Common myeloid progenitor, CD34-positive (primary cell): Measurements from ENCODE around the gene CHSY3. TPM values are rescaled to one million over a fixed set of nuclear protein-coding genes. Genes with fewer than 3 reads are reported as not detected.

ENCODE experiments used
- CTCF ChIA-PET: fragments of 350-600 bp; sonication (Branson Sonifier 250); formaldehyde crosslinking; loops from one replicate; lab custom pipeline; 2021; ENCODE audit warnings: antibody characterized with exemption; lab: Charles Lee
- POLR2A ChIA-PET: fragments of 350-600 bp; sonication (Branson Sonifier 250); formaldehyde crosslinking; loops from one replicate; lab custom pipeline; 2021; ENCODE audit warnings: antibody characterized with exemption; lab: Charles Lee
- DNase-seq, 3 donors: peaks; one replicate each; pipeline versions ENCODE4 v3.0.0 to v3.0.0-alpha.2; 2013
- H3K27ac ChIP-seq, 2 experiments: 1 replicate in 1 of 2; 2 replicates in 1 of 2; pipeline ENCODE4 v1.7.0; 2013; ENCODE audit warnings: inconsistent platforms in 2 of 2, low read length in 2 of 2, mild to moderate bottlenecking in 2 of 2, low read depth in 1 of 2, moderate library complexity in 1 of 2; ENCODE audit not compliant: severe bottlenecking in 2 of 2, insufficient read depth in 1 of 2, poor library complexity in 1 of 2
- H3K27me3 ChIP-seq, 5 experiments: replicated peaks in 2 of 5; 1 replicate in 3 of 5; 2 replicates in 2 of 5; pipeline versions ENCODE4 v1.6.1 to v1.7.0; 2013; ENCODE audit warnings: low read length in 4 of 5, mild to moderate bottlenecking in 2 of 5, moderate library complexity in 2 of 5, inconsistent platforms in 1 of 5; ENCODE audit not compliant: insufficient read depth in 5 of 5, control insufficient read depth in 4 of 5
- H3K36me3 ChIP-seq, 4 experiments: 1 replicate in 2 of 4; 2 replicates in 2 of 4; pipeline versions ENCODE4 v1.6.1 to v1.7.0; 2013; ENCODE audit warnings: low read length in 3 of 4, control low read depth in 1 of 4, mild to moderate bottlenecking in 1 of 4; ENCODE audit not compliant: control insufficient read depth in 4 of 4, insufficient read depth in 4 of 4
- H3K4me1 ChIP-seq, 4 experiments: 1 replicate in 3 of 4; 2 replicates in 1 of 4; pipeline versions ENCODE4 v1.6.1 to v1.7.1; 2013; ENCODE audit warnings: low read length in 3 of 4, mild to moderate bottlenecking in 3 of 4, control low read depth in 1 of 4, inconsistent platforms in 1 of 4, moderate library complexity in 1 of 4; ENCODE audit not compliant: control insufficient read depth in 4 of 4, insufficient read depth in 4 of 4; ENCODE audit errors: control extremely low read depth in 1 of 4
- H3K4me3 ChIP-seq, 7 experiments: 1 replicate in 4 of 7; 2 replicates in 3 of 7; pipeline versions ENCODE4 v1.5.1 to v1.7.0; 2013; ENCODE audit warnings: mild to moderate bottlenecking in 7 of 7, low read length in 6 of 7, moderate library complexity in 6 of 7, inconsistent platforms in 2 of 7, low read depth in 2 of 7, control low read depth in 1 of 7; ENCODE audit not compliant: insufficient read depth in 4 of 7, control insufficient read depth in 1 of 7; ENCODE audit errors: extremely low read depth in 1 of 7
- H3K9me3 ChIP-seq, 5 experiments: 1 replicate in 4 of 5; 2 replicates in 1 of 5; pipeline versions ENCODE4 v1.6.1 to v1.7.1; 2013; ENCODE audit warnings: low read length in 4 of 5, mild to moderate bottlenecking in 2 of 5, inconsistent platforms in 1 of 5, low read depth in 1 of 5, moderate library complexity in 1 of 5; ENCODE audit not compliant: control insufficient read depth in 4 of 5, insufficient read depth in 2 of 5; ENCODE audit errors: control extremely low read depth in 1 of 5
- WGBS: methylation state at CpG from one replicate; pipeline ENCODE4 v1.1.5; 2013; ENCODE audit not compliant: insufficient coverage; 5-methylcytosine and 5-hydroxymethylcytosine counted together
- polyA plus RNA-seq: library from polyadenylated mRNA; unstranded; fragments of 120-200 nt; gene quantifications from one replicate; pipeline ENCODE4 v1.2.1, GENCODE V29; 2013

The CHSY3 gene
- 0.01 TPM for polyA plus RNA-seq

GRCh38 chr5:129904102-129904666, at the start of gene CHSY3:
Gene CHSY3 (plus strand): TSS chr5:129904465.
- under 1% methylated on average over 27 of the region's 62 CpGs for WGBS
- no peak within 1 kb of the TSS for H3K27ac ChIP-seq
- CTCF ChIA-PET, result no interaction called here
- no peaks in the 10 kb centered on the region for H3K9me3 ChIP-seq
- H3K27me3 ChIP-seq, result peaks cover 11 to 49% (median 28%) of the 10 kb centered on the region in 5 experiments
- DNase-seq, result peak; percentile 57 to 76 (median 74)
- POLR2A ChIA-PET, result no interaction called here
- peaks cover 0 to 29% (median 25%) of the 10 kb centered on the region in 4 experiments for H3K4me1 ChIP-seq
- H3K36me3 ChIP-seq, result no peaks in the 10 kb centered on the region
- peak within 1 kb of the TSS; percentile 18 to 77 (median 66) for H3K4me3 ChIP-seq

DNA sequence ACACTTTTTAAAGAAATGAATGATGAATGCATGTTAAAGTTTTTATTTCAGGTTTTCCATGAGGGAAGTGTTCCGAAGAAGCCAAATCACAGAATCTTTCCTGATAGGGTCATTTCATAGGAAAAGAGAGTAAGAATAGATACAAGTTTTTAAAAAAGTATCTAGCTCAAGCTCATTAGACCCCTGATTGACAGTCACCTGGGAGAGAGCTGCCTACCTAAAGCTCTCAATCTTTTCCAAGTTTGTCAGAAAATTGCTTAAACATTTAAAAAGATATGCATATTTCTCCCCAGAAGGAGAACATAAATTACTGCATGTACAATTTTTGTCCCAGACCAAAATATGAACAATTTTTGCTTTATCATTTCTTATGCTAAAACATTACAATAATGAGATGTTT, 47.9 kb upstream of the CHSY3 start:
- H3K4me3 ChIP-seq, result no peak overlapping the region
- peaks cover 0 to 5% (median 0%) of the 10 kb centered on the region in 4 experiments for H3K4me1 ChIP-seq
- H3K27ac ChIP-seq, result no peak overlapping the region
- no CpG with 5 or more reads among the region's 1 CpG for WGBS
- no peak for DNase-seq
- POLR2A ChIA-PET, result no interaction called here
- CTCF ChIA-PET, result no interaction called here
- no peaks in the 10 kb centered on the region for H3K9me3 ChIP-seq
- no peaks in the 10 kb centered on the region for H3K27me3 ChIP-seq
- no peaks in the 10 kb centered on the region for H3K36me3 ChIP-seq

DNA sequence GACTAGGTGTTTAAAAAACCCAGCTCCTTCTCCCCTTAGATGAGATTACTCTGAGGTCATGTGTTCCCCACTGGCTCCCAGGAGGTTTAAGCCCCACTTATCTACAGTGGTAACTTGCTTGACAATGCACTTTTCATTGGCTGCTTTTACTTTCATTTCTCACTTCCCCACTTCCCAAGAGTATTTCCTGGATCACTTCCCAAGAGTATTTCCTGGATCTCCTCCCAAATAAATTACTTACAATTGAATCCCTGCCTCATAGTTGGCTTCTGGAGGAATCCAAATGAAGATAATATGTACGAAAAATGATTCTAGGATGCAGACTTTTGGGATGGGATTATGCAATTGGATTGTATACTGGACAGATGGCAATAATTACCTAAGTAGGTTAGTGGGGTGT, 47.1 kb upstream of the CHSY3 start:
- WGBS, result 100% methylated on average over 1 of the region's 1 CpG
- no peak for DNase-seq
- no peak overlapping the region for H3K27ac ChIP-seq
- H3K27me3 ChIP-seq, result no peaks in the 10 kb centered on the region
- peaks cover 0 to 5% (median 0%) of the 10 kb centered on the region in 4 experiments for H3K4me1 ChIP-seq
- ChIA-PET CTCF (interaction anchor here (2.3 kb wide), 1 partner anchor 87 kb away, joined by 7 read pairs; no protein-coding TSS in a partner anchor), POLR2A (no interaction called here)
- no peaks in the 10 kb centered on the region for H3K9me3 ChIP-seq
- no peak overlapping the region for H3K4me3 ChIP-seq
- no peaks in the 10 kb centered on the region for H3K36me3 ChIP-seq

DNA sequence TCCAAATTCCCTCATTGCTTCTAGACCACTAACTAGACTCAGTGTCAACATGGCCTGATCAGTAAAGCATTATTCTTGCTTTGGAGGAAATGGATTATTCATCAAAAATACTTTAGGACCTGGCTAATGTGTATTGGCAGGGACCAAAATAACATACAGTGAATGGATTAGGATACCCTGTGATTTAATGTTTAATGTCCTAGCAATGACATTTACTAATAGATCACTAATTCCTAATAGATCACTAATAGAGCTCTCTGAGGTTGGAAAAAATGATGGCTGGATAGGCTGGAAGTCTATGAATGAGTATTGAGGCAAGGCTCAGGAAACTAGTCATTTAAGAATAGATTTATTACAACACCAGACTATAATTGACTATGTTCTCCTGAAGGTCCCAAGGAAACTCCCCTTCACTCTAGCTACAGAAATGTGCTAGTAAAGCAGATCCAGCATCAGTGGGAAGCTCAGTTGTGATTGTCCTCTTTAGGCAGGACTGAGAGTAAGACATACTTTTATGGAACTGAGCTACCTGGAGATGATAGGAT, 46.1 kb upstream of the CHSY3 start:
- Histone ChIP-seq H3K4me3 (no peak overlapping the region), H3K4me1 (peaks cover 0 to 5% (median 0%) of the 10 kb centered on the region in 4 experiments), H3K27ac (no peak overlapping the region), H3K36me3 (no peaks in the 10 kb centered on the region), H3K27me3 (no peaks in the 10 kb centered on the region), H3K9me3 (no peaks in the 10 kb centered on the region)
- ChIA-PET CTCF (interaction anchor here (2.3 kb wide), 1 partner anchor 88 kb away, joined by 7 read pairs; no protein-coding TSS in a partner anchor), POLR2A (no interaction called here)
- DNase-seq, result no peak

GRCh38 chr5:129884322-129884721, 19.9 kb upstream of the CHSY3 start:
- H3K36me3 ChIP-seq, result no peaks in the 10 kb centered on the region
- no CpG with 5 or more reads among the region's 1 CpG for WGBS
- no peak overlapping the region for H3K27ac ChIP-seq
- H3K4me3 ChIP-seq, result no peak overlapping the region
- no peaks in the 10 kb centered on the region for H3K27me3 ChIP-seq
- H3K4me1 ChIP-seq, result no peaks in the 10 kb centered on the region
- ChIA-PET POLR2A (no interaction called here), CTCF (no interaction called here)
- no peaks in the 10 kb centered on the region for H3K9me3 ChIP-seq
- no peak for DNase-seq

GRCh38 chr5:129899454-129899853, 4.8 kb upstream of the CHSY3 start:
- Histone ChIP-seq H3K36me3 (no peaks in the 10 kb centered on the region), H3K4me3 (no peak overlapping the region), H3K4me1 (peaks cover 0 to 8% (median 7%) of the 10 kb centered on the region in 4 experiments), H3K27me3 (peaks cover 2 to 10% (median 6%) of the 10 kb centered on the region in 5 experiments), H3K27ac (no peak overlapping the region), H3K9me3 (no peaks in the 10 kb centered on the region)
- ChIA-PET POLR2A (no interaction called here), CTCF (interaction anchor here (1.0 to 1.1 kb wide), 2 partner anchors 243 to 1206 kb away, joined by 3 read pairs; no protein-coding TSS in a partner anchor)
- DNase-seq, result peak; percentile 26 to 54 (median 36)

DNA sequence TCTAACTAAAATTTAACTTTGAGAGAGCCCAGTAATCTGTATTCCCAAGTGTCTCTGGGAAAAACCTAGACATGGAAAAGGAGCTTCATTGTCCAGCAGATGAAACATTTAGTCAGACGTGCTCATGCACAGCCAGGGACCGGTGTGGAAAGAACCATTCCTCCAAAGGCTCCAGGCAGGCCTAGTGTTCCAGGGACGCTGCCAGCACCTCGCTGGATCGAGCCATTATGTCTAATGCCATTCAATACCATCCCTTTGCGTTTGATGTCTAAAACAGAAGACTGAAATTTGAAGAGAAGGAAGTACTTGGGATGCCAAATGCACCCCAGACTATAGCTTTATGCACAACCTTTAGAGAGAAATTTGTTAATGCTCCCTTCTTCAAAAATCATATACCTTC, 1.4 kb upstream of the CHSY3 start:
- ChIA-PET CTCF (no interaction called here), POLR2A (no interaction called here)
- peaks cover 11 to 42% (median 28%) of the 10 kb centered on the region in 5 experiments for H3K27me3 ChIP-seq
- H3K4me1 ChIP-seq, result peaks cover 0 to 29% (median 25%) of the 10 kb centered on the region in 4 experiments
- DNase-seq, result peak in 1 of 3 donors; percentile 4
- H3K36me3 ChIP-seq, result no peaks in the 10 kb centered on the region
- 94% methylated on average over 4 of the region's 6 CpGs for WGBS
- H3K4me3 ChIP-seq, result no peak overlapping the region
- no peaks in the 10 kb centered on the region for H3K9me3 ChIP-seq
- no peak overlapping the region for H3K27ac ChIP-seq
